NCI-H1417 treated with DMSO at 0.1 percent for 48 hours (cell line): ENCODE data around the gene SPI1.

ENCODE experiments used
- DNase-seq: peaks from one replicate; lab custom pipeline; 2025; lab: John Stamatoyannopoulos, UW

Gene SPI1

GRCh38 chr11:47388697-47389576 is 10.6 kb upstream of the SPI1 start:
- DNase-seq: no peak

- DNase-seq: no peak
Measured at GRCh38 chr11:47387944-47388696, 9.8 kb upstream of the SPI1 start.

- no peak for DNase-seq
Measured at GRCh38 chr11:47384498-47384897, 6.2 kb upstream of the SPI1 start.

- DNase-seq: no peak
Measured at GRCh38 chr11:47383071-47383470, 4.7 kb upstream of the SPI1 start.

GRCh38 chr11:47380078-47380477 is 1.7 kb upstream of the SPI1 start:
- DNase-seq: no peak

- DNase-seq: no peak
Measured at GRCh38 chr11:47379317-47379716, 970 bp upstream of the SPI1 start.

GRCh38 chr11:47378836-47379170 is 456 bp upstream of the SPI1 start:
- DNase-seq: no peak

GRCh38 chr11:47377571-47378009 is 757 bp downstream of the SPI1 start:
- DNase-seq: no peak

GRCh38 chr11:47376525-47377371 is 1.6 kb downstream of the SPI1 start:
- no peak for DNase-seq

GRCh38 chr11:47376107-47376524 is 2.2 kb downstream of the SPI1 start:
- no peak for DNase-seq

- DNase-seq: no peak
Measured at GRCh38 chr11:47375546-47376085, 2.7 kb downstream of the SPI1 start.

- DNase-seq: no peak
Measured at GRCh38 chr11:47375020-47375419, 3.3 kb downstream of the SPI1 start.

GRCh38 chr11:47374720-47375019 is 3.7 kb downstream of the SPI1 start:
- DNase-seq: no peak

- no peak for DNase-seq
Measured at GRCh38 chr11:47373876-47374719, 4.2 kb downstream of the SPI1 start.

GRCh38 chr11:47372422-47372821 is 5.9 kb downstream of the SPI1 start:
- no peak for DNase-seq

GRCh38 chr11:47369676-47370075 is 8.7 kb downstream of the SPI1 start:
- no peak for DNase-seq

GRCh38 chr11:47366020-47366490 is 12.3 kb downstream of the SPI1 start:
- DNase-seq: no peak

GRCh38 chr11:47361419-47361818 is 16.9 kb downstream of the SPI1 start:
- no peak for DNase-seq

GRCh38 chr11:47360341-47360740 is 18.0 kb downstream of the SPI1 start:
- DNase-seq: no peak

GRCh38 chr11:47359586-47359985 is 18.8 kb downstream of the SPI1 start:
- DNase-seq: no peak

- no peak for DNase-seq
Measured at GRCh38 chr11:47359162-47359561, 19.2 kb downstream of the SPI1 start.
